ENCODE results near the gene NLE1.
"Not testable (repeated sequence)": the region's sequence is repeated elsewhere in the genome, so short reads cannot be mapped to it uniquely, and the experiment has no call there.

NLE1 gene

GRCh38 chr17:35141681-35142466 lies at the start of gene NLE1:
NLE1 (minus strand) TSS chr17:35142303; CDS start chr17:35142275, 28 bp downstream.
- DNase-seq = peak; percentile 70

GRCh38 chr17:35191001-35191695 lies 49.0 kb upstream of the NLE1 start:
- no peak for DNase-seq

- DNase-seq = no peak
These were observed 47.2 kb upstream of the NLE1 start for GRCh38 chr17:35189291-35189690.

GRCh38 chr17:35188111-35188510 lies 46.0 kb upstream of the NLE1 start:
- no peak for DNase-seq

- no peak for DNase-seq
These were observed 45.4 kb upstream of the NLE1 start for GRCh38 chr17:35187481-35187880.

GRCh38 chr17:35185849-35186248 lies 43.7 kb upstream of the NLE1 start:
- no peak for DNase-seq

DNA sequence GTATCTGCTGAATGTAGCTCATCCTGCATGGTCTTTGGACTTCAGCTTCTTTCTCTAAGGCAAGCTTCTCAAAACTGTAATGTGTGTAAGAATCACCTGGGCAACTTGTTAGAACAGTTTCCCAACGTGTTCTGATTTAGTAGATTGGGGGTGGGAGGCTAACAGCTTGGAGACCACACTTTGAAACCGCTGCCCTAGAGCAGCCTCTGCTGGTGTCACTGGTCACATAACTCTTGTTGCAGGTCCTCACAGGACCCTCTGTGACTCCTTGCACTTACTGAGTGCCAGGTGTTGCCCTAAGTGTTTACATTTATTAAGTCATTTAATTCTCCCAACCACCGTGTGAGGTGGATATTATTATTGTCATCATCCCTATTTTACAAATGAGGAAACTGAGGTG lies 42.2 kb upstream of the NLE1 start:
- DNase-seq = no peak

- DNase-seq = no peak
These were observed 41.2 kb upstream of the NLE1 start for GRCh38 chr17:35183332-35183731.

DNA sequence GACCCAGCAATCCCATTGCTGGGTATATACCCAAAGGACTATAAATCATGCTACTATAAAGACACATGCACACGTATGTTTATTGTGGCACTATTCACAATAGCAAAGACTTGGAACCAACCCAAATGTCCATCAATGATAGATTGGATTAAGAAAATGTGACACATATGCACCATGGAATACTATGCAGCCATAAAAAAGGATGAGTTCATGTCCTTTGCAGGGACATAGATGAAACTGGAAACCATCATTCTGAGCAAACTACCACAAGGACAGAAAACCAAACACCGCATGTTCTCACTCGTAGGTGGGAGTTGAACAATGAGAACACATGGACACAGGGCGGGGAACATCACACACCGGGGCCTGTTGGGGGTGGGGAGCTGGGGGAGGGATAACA lies 37.3 kb upstream of the NLE1 start:
- not testable (repeated sequence) for DNase-seq

DNA sequence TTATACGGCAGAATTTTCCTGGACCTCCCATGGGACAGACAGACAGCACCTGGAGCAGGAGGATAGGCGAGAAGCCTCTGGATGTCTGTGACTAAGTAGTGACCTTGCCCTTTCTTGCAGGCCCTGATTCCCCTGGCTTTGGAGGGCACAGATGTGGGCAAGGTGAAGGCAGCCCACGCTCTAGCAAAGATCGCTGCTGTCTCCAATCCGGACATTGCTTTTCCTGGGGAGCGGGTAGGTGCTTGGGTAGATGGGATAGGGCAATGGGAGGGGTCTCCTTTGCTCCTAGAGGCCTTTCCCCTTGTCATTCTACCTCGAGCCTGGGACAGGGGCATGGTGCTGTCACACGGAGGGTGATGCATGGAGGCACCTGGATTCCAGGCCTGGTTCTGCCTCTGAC lies 34.8 kb upstream of the NLE1 start:
- DNase-seq = no peak

- no peak for DNase-seq
These were observed 33.7 kb upstream of the NLE1 start for GRCh38 chr17:35175638-35176415.

DNA sequence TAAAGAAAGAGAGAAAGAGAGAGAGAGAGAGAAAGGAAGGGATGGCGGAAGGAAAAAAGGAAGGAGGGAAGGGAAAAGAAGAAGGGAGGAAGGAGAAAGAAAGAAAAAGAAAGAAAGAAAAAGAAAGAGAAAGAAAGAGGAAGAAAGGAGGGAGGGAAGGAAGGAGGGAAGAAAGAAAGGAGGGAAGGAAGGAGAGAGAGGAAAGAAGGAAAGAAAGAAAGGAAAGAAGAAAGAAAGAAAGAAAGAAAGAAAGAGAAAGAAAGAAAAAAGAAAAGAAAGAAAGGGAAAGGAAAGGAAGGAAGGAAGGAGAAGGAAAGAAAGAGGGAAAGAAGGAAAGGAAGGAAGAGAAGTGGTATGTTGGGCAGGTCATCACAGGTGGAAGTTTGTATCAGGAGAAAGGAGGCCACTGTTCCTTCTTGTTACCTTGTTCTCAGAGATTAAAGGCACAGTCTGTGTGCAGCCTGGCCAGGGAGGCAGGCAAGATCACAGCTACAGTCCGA lies 32.8 kb upstream of the NLE1 start:
- no peak for DNase-seq

GRCh38 chr17:35172321-35172720 lies 30.2 kb upstream of the NLE1 start:
- not testable (repeated sequence) for DNase-seq

DNA sequence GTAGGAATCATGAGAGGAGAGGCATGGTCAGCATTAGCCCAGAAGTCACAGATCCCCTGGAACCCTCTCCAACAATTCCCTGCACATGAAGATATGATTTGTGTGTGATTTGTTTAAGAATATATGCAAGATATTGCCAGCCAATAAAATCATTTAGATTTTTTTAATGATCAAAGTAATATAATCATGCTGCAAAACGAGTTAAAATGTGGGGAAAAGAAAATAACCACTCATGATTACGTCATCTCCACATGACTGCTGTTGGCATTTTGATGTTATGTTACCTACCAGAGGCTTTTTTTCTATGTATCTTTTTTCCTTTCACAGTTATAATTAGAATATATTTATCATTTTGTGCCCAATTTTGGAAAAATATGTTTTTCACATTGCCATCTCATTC lies 29.7 kb upstream of the NLE1 start:
- no peak for DNase-seq

GRCh38 chr17:35170968-35171771 lies 29.1 kb upstream of the NLE1 start:
- DNase-seq = peak; percentile 41

DNA sequence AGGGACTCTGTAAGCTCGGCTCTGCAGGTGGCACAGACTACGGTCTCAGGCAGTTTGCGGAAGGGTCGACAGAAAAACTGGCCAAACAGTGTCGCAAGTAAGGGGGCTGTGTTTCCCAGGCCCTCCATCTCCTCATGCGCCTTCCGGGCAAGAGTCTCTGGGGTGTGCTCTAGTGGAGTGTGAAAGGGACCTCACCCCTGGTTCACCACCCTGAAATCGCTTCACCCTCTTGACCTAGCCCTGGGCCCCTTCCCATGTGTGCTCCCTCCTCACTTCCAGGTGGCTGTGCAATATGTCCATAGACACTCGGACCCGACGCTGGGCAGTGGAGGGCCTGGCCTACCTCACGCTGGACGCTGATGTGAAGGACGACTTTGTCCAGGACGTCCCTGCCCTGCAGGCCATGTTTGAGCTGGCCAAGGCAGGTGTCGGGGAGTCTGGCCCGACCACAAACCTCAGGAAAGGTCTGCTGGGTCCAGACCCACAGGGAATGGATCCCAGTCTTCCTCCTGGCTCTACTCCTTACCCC lies 27.8 kb upstream of the NLE1 start:
- DNase-seq = no peak

DNA sequence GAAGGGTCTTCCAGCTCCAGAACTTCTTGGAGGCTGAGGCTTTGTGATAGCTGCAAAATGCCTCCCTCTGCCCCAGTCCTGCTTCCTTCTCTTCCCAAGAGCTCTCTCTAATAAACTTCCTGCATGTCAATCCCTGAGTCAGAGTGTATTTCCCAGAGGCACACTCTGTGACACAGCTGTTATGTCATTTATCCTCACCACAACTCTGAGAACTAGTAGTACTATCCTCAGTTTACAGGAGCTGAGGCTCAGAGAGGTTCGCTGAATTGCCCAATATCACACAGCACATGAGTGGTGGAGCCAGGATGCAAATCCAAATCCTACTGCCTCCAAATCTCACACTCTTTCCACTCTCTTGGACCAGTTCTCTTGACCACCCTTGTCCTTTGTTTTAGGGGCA lies 25.6 kb upstream of the NLE1 start:
- DNase-seq = no peak

GRCh38 chr17:35167046-35167445 lies 24.9 kb upstream of the NLE1 start:
- no peak for DNase-seq

- no peak for DNase-seq
These were observed 24.4 kb upstream of the NLE1 start for GRCh38 chr17:35166526-35166925.

GRCh38 chr17:35164716-35165115 lies 22.6 kb upstream of the NLE1 start:
- no peak for DNase-seq

- DNase-seq = no peak
These were observed 21.8 kb upstream of the NLE1 start for GRCh38 chr17:35163886-35164285.

GRCh38 chr17:35162755-35163154 lies 20.7 kb upstream of the NLE1 start:
- no peak for DNase-seq

Data from 8988T (cell line).